ENCODE data around the gene LRRC36. TPM values are rescaled to one million over a fixed set of nuclear protein-coding genes. Genes with fewer than 3 reads are reported as not detected.

Gene LRRC36
- total and polyA plus RNA-seq, 2 experiments from 2014 or later, result 0.45 TPM; not detected in 1

- TF ChIP-seq, protein P1, sequence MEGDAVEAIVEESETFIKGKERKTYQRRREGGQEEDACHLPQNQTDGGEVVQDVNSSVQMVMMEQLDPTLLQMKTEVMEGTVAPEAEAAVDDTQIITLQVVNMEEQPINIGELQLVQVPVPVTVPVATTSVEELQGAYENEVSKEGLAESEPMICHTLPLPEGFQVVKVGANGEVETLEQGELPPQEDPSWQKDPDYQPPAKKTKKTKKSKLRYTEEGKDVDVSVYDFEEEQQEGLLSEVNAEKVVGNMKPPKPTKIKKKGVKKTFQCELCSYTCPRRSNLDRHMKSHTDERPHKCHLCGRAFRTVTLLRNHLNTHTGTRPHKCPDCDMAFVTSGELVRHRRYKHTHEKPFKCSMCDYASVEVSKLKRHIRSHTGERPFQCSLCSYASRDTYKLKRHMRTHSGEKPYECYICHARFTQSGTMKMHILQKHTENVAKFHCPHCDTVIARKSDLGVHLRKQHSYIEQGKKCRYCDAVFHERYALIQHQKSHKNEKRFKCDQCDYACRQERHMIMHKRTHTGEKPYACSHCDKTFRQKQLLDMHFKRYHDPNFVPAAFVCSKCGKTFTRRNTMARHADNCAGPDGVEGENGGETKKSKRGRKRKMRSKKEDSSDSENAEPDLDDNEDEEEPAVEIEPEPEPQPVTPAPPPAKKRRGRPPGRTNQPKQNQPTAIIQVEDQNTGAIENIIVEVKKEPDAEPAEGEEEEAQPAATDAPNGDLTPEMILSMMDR (IDR thresholded peaks at IDR 0.05; ENCODE audit: low read depth, low read length), result no peak
- Histone ChIP-seq H3K4me1 (ENCODE audit: low read depth) (no peaks in the 10 kb centered on the region), H3K27me3 (no peaks in the 10 kb centered on the region), H3K36me3 (no peaks in the 10 kb centered on the region), H3K27ac (no peak overlapping the region), H3K4me3 (no peak overlapping the region), H3K9me3 (ENCODE audit: low read depth) (no peaks in the 10 kb centered on the region)
- DNase-seq (ENCODE audit: low read depth in 1 of 2, low spot score in 1 of 2), result no peak
Observed at GRCh38 chr16:67287960-67288359, 38.7 kb upstream of the LRRC36 start.

GRCh38 chr16:67291461-67291860, 35.2 kb upstream of the LRRC36 start:
- TF ChIP-seq, protein P1 (IDR thresholded peaks at IDR 0.05; ENCODE audit: low read depth, low read length), result no peak
- no peaks in the 10 kb centered on the region for H3K4me1 ChIP-seq (ENCODE audit: low read depth)
- H3K27me3 ChIP-seq, result peaks cover under 1% of the 10 kb centered on the region
- H3K4me3 ChIP-seq, result no peak overlapping the region
- no peaks in the 10 kb centered on the region for H3K9me3 ChIP-seq (ENCODE audit: low read depth)
- H3K36me3 ChIP-seq, result no peaks in the 10 kb centered on the region
- no peak for DNase-seq (ENCODE audit: low read depth in 1 of 2, low spot score in 1 of 2)
- H3K27ac ChIP-seq, result no peak overlapping the region

- no peak overlapping the region for H3K4me3 ChIP-seq
- no peak for DNase-seq (ENCODE audit: low read depth in 1 of 2, low spot score in 1 of 2)
- H3K27ac ChIP-seq, result no peak overlapping the region
- H3K36me3 ChIP-seq, result no peaks in the 10 kb centered on the region
- H3K9me3 ChIP-seq (ENCODE audit: low read depth), result no peaks in the 10 kb centered on the region
- TF ChIP-seq, protein P1 (IDR thresholded peaks at IDR 0.05; ENCODE audit: low read depth, low read length), result no peak
- no peaks in the 10 kb centered on the region for H3K4me1 ChIP-seq (ENCODE audit: low read depth)
- peaks cover 10% of the 10 kb centered on the region for H3K27me3 ChIP-seq
Observed at GRCh38 chr16:67294171-67294757, 32.4 kb upstream of the LRRC36 start.

GRCh38 chr16:67294938-67295361, 31.7 kb upstream of the LRRC36 start:
- H3K9me3 ChIP-seq (ENCODE audit: low read depth), result no peaks in the 10 kb centered on the region
- peaks cover 10% of the 10 kb centered on the region for H3K27me3 ChIP-seq
- H3K4me1 ChIP-seq (ENCODE audit: low read depth), result no peaks in the 10 kb centered on the region
- H3K27ac ChIP-seq, result no peak overlapping the region
- DNase-seq (ENCODE audit: low read depth in 1 of 2, low spot score in 1 of 2), result peak in 1 of 2 donors; percentile 73
- H3K36me3 ChIP-seq, result no peaks in the 10 kb centered on the region
- H3K4me3 ChIP-seq, result no peak overlapping the region
- TF ChIP-seq, protein P1 (IDR thresholded peaks at IDR 0.05; ENCODE audit: low read depth, low read length), result peak; percentile 22

- H3K4me1 ChIP-seq (ENCODE audit: low read depth), result no peaks in the 10 kb centered on the region
- no peaks in the 10 kb centered on the region for H3K36me3 ChIP-seq
- H3K27me3 ChIP-seq, result peaks cover 10% of the 10 kb centered on the region
- H3K27ac ChIP-seq, result no peak overlapping the region
- no peaks in the 10 kb centered on the region for H3K9me3 ChIP-seq (ENCODE audit: low read depth)
- H3K4me3 ChIP-seq, result no peak overlapping the region
- TF ChIP-seq, protein P1 (IDR thresholded peaks at IDR 0.05; ENCODE audit: low read depth, low read length), result no peak
- peak in 1 of 2 donors; percentile 38 for DNase-seq (ENCODE audit: low read depth in 1 of 2, low spot score in 1 of 2)
Observed at GRCh38 chr16:67296420-67296819, 30.2 kb upstream of the LRRC36 start.
